Activated naive CD8-positive, alpha-beta T cell treated with anti-CD3 and anti-CD28 coated beads, Interleukin-2, amount 10 ng/mL, durations not matched to agents 7 days and 5 days (primary cell): ENCODE measurements around the gene DLX2. TPM values are rescaled to one million over a fixed set of nuclear protein-coding genes. Genes with fewer than 3 reads are reported as not detected.
A peak's percentile ranks its signal among the peaks of the same experiment; 100 is the strongest.
"Not testable (repeated sequence)": the region's sequence is repeated elsewhere in the genome, so short reads cannot be mapped to it uniquely, and the experiment has no call there.

ENCODE experiments used
- ATAC-seq: fragments of 150-1000 bp; cut with Tn5 transposase; one replicate; pipeline ENCODE4 v1.10.0; 2021; ENCODE audit warnings: low read depth, moderate library complexity
- POLR2A ChIA-PET: fragments of 350-600 bp; sonication (Branson Sonifier 250); formaldehyde crosslinking; loops from one replicate; lab custom pipeline; 2021; ENCODE audit warnings: antibody characterized with exemption; lab: Charles Lee
- DNase-seq: peaks from one replicate; pipeline ENCODE4 v3.0.0; 2021
- H3K27ac Mint-ChIP-seq: one replicate; pipeline ENCODE4 v1.8.0; 2022; ENCODE audit warnings: mild to moderate bottlenecking, mixed read lengths
- H3K27me3 Mint-ChIP-seq: one replicate; pipeline ENCODE4 v1.8.0; 2022; ENCODE audit warnings: mild to moderate bottlenecking, moderate library complexity, mixed read lengths
- H3K36me3 Mint-ChIP-seq: one replicate; pipeline ENCODE4 v1.8.0; 2021; ENCODE audit warnings: mild to moderate bottlenecking, mixed read lengths
- H3K4me1 Mint-ChIP-seq: one replicate; pipeline ENCODE4 v1.8.0; 2021; ENCODE audit warnings: mixed read lengths
- H3K4me3 Mint-ChIP-seq: one replicate; pipeline ENCODE4 v1.8.0; 2022; ENCODE audit warnings: mild to moderate bottlenecking, moderate library complexity, mixed read lengths
- H3K9me3 Mint-ChIP-seq: one replicate; pipeline ENCODE4 v1.8.0; 2021; ENCODE audit warnings: mixed read lengths
- total RNA-seq, 2 experiments: library from RNA; stranded (reverse); gene quantifications; one replicate each; pipeline ENCODE4 v1.2.3, GENCODE V29; 2021

The DLX2 gene
- total RNA-seq, 2 experiments from 2014 or later, result not detected

DNA sequence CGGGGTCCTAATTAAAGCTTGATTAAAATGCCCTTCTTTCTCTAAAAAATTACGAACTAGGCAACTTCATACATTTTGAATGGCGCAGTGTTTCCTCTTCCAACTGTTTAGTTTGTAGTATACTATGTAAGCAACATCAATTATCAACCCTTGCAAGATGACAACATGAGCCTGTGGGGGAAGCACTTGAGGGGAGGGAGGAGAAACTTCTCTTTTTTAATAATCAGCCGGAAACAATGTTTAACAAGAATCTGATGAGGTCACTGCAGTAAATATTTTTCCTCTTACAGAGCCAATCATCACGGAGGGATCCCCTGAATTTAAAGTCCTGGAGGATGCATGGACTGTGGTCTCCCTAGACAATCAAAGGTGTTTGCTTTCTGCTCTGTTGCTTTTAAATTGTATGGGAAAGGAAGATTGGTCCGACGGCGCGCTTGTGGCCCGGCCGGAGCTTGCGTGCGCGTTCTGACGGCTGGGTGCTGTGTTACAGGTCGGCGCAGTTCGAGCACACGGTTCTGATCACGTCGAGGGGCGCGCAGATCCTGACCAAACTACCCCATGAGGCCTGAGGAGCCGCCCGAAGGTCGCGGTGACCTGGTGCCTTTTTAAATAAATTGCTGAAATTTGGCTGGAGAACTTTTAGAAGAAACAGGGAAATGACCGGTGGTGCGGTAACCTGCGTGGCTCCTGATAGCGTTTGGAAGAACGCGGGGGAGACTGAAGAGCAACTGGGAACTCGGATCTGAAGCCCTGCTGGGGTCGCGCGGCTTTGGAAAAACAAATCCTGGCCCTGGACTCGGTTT is 22.7 kb downstream of the DLX2 start:
- Mint-ChIP-seq H3K9me3 (no peaks in the 10 kb centered on the region), H3K27me3 (peaks cover 85% of the 10 kb centered on the region), H3K4me1 (peaks cover 25% of the 10 kb centered on the region), H3K36me3 (peaks cover 3% of the 10 kb centered on the region), H3K27ac (peak overlapping the region; percentile 15), H3K4me3 (peak overlapping the region; percentile 5)
- ATAC-seq (no peak), DNase-seq (no peak)
- POLR2A ChIA-PET, result no interaction called here

DNA sequence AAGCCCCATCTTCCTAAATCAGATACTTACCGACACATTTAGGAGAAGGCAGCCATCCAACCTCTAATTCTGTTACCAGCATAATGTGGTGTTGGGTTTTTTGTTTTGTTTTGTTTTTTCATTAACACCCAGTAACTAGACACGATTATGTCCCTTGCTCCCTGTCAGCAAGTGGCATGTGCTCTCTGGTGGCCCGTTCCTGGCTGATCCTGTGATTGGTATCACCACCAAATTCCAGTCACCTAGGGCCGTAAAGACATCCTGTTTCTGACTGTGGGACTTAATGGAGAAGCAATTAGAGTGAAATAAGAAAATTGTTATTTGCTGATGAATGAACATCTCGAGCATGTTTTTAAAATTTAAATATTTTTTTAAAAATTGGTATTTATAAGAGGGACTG is 23.3 kb downstream of the DLX2 start:
- Mint-ChIP-seq H3K4me1 (peaks cover 20% of the 10 kb centered on the region), H3K9me3 (no peaks in the 10 kb centered on the region), H3K27ac (no peak overlapping the region), H3K36me3 (peaks cover 3% of the 10 kb centered on the region), H3K4me3 (no peak overlapping the region), H3K27me3 (peaks cover 82% of the 10 kb centered on the region)
- no peak for DNase-seq
- POLR2A ChIA-PET, result no interaction called here
- no peak for ATAC-seq

GRCh38 chr2:172074254-172074653 is 28.4 kb downstream of the DLX2 start:
- no peaks in the 10 kb centered on the region for H3K9me3 Mint-ChIP-seq
- H3K27ac Mint-ChIP-seq, result no peak overlapping the region
- H3K36me3 Mint-ChIP-seq, result no peaks in the 10 kb centered on the region
- POLR2A ChIA-PET, result no interaction called here
- no peak overlapping the region for H3K4me3 Mint-ChIP-seq
- no peak for ATAC-seq
- H3K4me1 Mint-ChIP-seq, result no peaks in the 10 kb centered on the region
- no peak for DNase-seq
- peaks cover 45% of the 10 kb centered on the region for H3K27me3 Mint-ChIP-seq

- DNase-seq (no peak), ATAC-seq (no peak)
- Mint-ChIP-seq H3K4me1 (no peaks in the 10 kb centered on the region), H3K36me3 (peaks cover 2% of the 10 kb centered on the region), H3K4me3 (no peak overlapping the region), H3K27me3 (peaks cover 41% of the 10 kb centered on the region), H3K9me3 (no peaks in the 10 kb centered on the region), H3K27ac (no peak overlapping the region)
- POLR2A ChIA-PET, result no interaction called here
These were observed 29.2 kb downstream of the DLX2 start for GRCh38 chr2:172073518-172073917.

GRCh38 chr2:172072706-172073105 is 30.0 kb downstream of the DLX2 start:
- Mint-ChIP-seq H3K4me1 (no peaks in the 10 kb centered on the region), H3K4me3 (no peak overlapping the region), H3K9me3 (no peaks in the 10 kb centered on the region), H3K27ac (no peak overlapping the region), H3K27me3 (peaks cover 33% of the 10 kb centered on the region), H3K36me3 (peaks cover 2% of the 10 kb centered on the region)
- POLR2A ChIA-PET, result no interaction called here
- DNase-seq, result no peak
- ATAC-seq, result no peak

GRCh38 chr2:172072303-172072702 is 30.4 kb downstream of the DLX2 start:
- Mint-ChIP-seq H3K4me3 (no peak overlapping the region), H3K36me3 (peaks cover 2% of the 10 kb centered on the region), H3K4me1 (peaks cover 1% of the 10 kb centered on the region), H3K9me3 (no peaks in the 10 kb centered on the region), H3K27ac (no peak overlapping the region), H3K27me3 (peaks cover 33% of the 10 kb centered on the region)
- POLR2A ChIA-PET, result no interaction called here
- ATAC-seq (no peak), DNase-seq (no peak)

DNA sequence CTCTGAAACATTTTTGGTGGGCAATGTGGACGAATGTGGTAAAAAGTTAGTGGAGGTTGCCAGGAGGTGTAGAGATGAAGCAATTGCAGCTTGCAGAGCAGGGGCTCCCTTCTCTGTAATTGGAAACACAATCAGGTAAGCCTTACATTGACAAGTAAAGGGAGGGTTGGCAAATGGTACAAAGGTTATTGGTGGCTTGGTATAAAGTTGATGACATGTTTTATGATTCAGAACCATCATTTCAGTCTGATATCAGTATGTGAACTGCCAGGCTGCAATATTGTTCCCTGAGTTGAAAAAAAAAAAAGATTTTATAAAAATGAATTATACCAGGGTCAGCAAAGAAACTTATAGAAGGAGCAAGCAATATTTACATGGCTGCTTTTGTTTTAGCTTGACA is 31.8 kb downstream of the DLX2 start:
- no peak overlapping the region for H3K27ac Mint-ChIP-seq
- ATAC-seq (no peak), DNase-seq (no peak)
- H3K27me3 Mint-ChIP-seq, result peaks cover 29% of the 10 kb centered on the region
- peaks cover 2% of the 10 kb centered on the region for H3K36me3 Mint-ChIP-seq
- no peaks in the 10 kb centered on the region for H3K9me3 Mint-ChIP-seq
- POLR2A ChIA-PET, result no interaction called here
- H3K4me1 Mint-ChIP-seq, result peaks cover 5% of the 10 kb centered on the region
- H3K4me3 Mint-ChIP-seq, result no peak overlapping the region

GRCh38 chr2:172067905-172068304 is 34.8 kb downstream of the DLX2 start:
- H3K9me3 Mint-ChIP-seq, POLR2A ChIA-PET, H3K27ac Mint-ChIP-seq, H3K4me3 Mint-ChIP-seq, H3K4me1 Mint-ChIP-seq, ATAC-seq, H3K36me3 Mint-ChIP-seq, DNase-seq: not testable (repeated sequence)
- H3K27me3 Mint-ChIP-seq, result peaks cover 17% of the 10 kb centered on the region

- no peak for ATAC-seq
- Mint-ChIP-seq H3K4me3 (no peak overlapping the region), H3K27me3 (peaks cover 15% of the 10 kb centered on the region), H3K4me1 (peaks cover 11% of the 10 kb centered on the region), H3K27ac (no peak overlapping the region), H3K9me3 (no peaks in the 10 kb centered on the region), H3K36me3 (peaks cover 2% of the 10 kb centered on the region)
- DNase-seq, result no peak
- POLR2A ChIA-PET, result no interaction called here
These were observed 36.3 kb downstream of the DLX2 start for GRCh38 chr2:172066394-172066886.

DNA sequence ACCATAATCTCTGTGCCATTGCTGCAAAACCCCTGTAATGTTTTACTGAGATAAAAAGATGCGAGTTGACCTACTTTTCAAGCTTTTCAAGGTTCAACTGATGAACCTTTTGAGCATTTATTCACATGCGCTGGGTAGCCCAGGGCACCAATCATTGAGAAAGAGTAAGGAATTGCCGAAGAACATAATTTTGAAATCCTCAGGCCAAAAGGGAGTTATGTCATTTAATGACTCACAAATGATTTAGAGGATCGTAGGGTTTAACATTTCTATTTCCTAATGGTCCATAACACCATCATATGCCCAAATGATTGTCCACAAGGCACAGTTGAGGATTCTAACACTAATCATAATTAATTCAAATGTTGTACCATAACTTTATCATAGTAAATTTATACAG is 37.6 kb downstream of the DLX2 start:
- Mint-ChIP-seq H3K4me1 (peaks cover 11% of the 10 kb centered on the region), H3K36me3 (peaks cover 2% of the 10 kb centered on the region), H3K27me3 (peaks cover 11% of the 10 kb centered on the region), H3K4me3 (no peak overlapping the region), H3K9me3 (no peaks in the 10 kb centered on the region), H3K27ac (no peak overlapping the region)
- DNase-seq (no peak), ATAC-seq (no peak)
- POLR2A ChIA-PET, result no interaction called here

DNA sequence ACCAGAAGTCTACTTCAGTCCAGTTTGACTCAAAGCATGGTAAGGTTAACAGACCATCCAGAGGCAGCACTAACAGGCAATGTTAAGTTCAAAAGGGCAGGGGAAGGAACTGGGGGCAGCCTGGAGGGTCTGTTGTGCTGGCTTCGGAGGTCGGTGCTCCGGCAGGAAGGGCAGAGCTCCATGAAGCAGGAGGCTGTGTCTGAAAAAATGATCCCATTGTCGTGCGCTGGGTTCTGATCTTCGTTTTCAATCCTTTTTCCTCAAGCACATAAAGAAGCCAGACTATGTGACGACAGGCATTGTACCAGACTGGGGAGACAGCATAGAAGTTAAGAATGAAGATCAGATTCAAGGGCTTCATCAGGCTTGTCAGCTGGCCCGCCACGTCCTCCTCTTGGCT is 39.3 kb downstream of the DLX2 start:
- DNase-seq, result no peak
- Mint-ChIP-seq H3K4me1 (peaks cover 11% of the 10 kb centered on the region), H3K9me3 (no peaks in the 10 kb centered on the region), H3K27me3 (no peaks in the 10 kb centered on the region), H3K27ac (no peak overlapping the region), H3K36me3 (no peaks in the 10 kb centered on the region), H3K4me3 (no peak overlapping the region)
- ATAC-seq, result no peak
- POLR2A ChIA-PET, result no interaction called here

DNA sequence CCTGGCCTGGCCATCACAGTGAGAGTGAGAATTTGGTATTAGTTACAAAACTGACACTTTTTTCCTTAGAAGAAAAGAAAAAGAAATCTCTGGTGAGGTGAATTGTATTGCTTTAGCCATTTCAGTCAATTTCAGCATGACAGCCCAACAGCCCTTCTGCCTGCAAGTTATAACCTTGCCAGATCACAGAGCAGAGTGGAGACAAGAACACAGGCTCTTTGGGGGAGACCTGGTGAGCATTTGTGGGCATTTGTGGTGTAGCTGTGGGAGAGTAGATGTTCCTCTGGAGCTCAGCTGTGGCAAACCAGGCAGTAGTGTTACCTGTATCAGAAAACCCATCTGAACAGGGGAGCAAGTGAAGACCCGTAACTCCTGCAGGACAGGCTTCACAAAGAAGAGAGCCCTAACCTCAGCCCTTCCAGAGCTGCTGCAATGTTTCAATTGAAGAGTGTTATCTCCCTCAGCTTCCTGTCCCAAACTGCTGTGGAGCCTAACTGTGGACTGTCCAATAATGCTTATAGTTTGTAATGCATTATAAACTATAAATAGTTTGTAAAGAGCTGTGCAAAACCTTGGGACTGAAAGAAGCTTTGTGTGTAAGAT is 40.2 kb downstream of the DLX2 start:
- H3K9me3 Mint-ChIP-seq, result no peaks in the 10 kb centered on the region
- no peak overlapping the region for H3K27ac Mint-ChIP-seq
- POLR2A ChIA-PET, result no interaction called here
- ATAC-seq, result no peak
- DNase-seq, result no peak
- H3K4me1 Mint-ChIP-seq, result peaks cover 9% of the 10 kb centered on the region
- H3K4me3 Mint-ChIP-seq, result no peak overlapping the region
- H3K36me3 Mint-ChIP-seq, result no peaks in the 10 kb centered on the region
- H3K27me3 Mint-ChIP-seq, result peaks cover 2% of the 10 kb centered on the region

- not testable (repeated sequence) for H3K4me3 Mint-ChIP-seq
- POLR2A ChIA-PET, result interaction anchor here (0.6 kb wide), 1 partner anchor 268 kb away, joined by 3 read pairs; no protein-coding TSS in a partner anchor
These were observed 42.6 kb downstream of the DLX2 start for GRCh38 chr2:172060118-172060517.

GRCh38 chr2:172058660-172059059 is 44.0 kb downstream of the DLX2 start:
- ATAC-seq (no peak), DNase-seq (no peak)
- Mint-ChIP-seq H3K27me3 (peaks cover 7% of the 10 kb centered on the region), H3K9me3 (no peaks in the 10 kb centered on the region), H3K4me3 (no peak overlapping the region), H3K4me1 (peaks cover 6% of the 10 kb centered on the region), H3K36me3 (no peaks in the 10 kb centered on the region), H3K27ac (no peak overlapping the region)
- POLR2A ChIA-PET, result no interaction called here

More at GRCh38 chr2:172060118-172060517, 42.6 kb downstream of the DLX2 start:
- not testable (repeated sequence) for H3K9me3 Mint-ChIP-seq, DNase-seq, H3K27ac Mint-ChIP-seq, H3K4me1 Mint-ChIP-seq, H3K36me3 Mint-ChIP-seq, ATAC-seq, H3K27me3 Mint-ChIP-seq
